Kidney (tissue), 14 donors: ENCODE results near the gene RNF4. TPM values are rescaled to one million over a fixed set of nuclear protein-coding genes. Genes with fewer than 3 reads are reported as not detected.

ENCODE experiments used
- DNase-seq, 5 donors: peaks; one replicate each; pipeline ENCODE4 v3.0.0-alpha.2; 2013 to 2020
- FAIRE-seq: peaks from 2 replicates; lab custom pipeline; 2012; peaks lifted over from hg19 to GRCh38; lab: Jason Lieb, UNC
- H3K27ac ChIP-seq, 2 donors: one replicate each; pipeline ENCODE4 v1.7.0; 2013; ENCODE audit warnings: low read depth in 2 of 2, low read length in 2 of 2, inconsistent platforms in 1 of 2
- H3K27me3 ChIP-seq: one replicate; pipeline ENCODE4 v1.7.1; 2013; ENCODE audit warnings: low read length, inconsistent platforms; ENCODE audit not compliant: control insufficient read depth, insufficient read depth
- H3K36me3 ChIP-seq, 3 donors: one replicate each; pipeline versions ENCODE4 v1.7.0 to v1.7.1; 2013; ENCODE audit warnings: low read length in 3 of 3, control low read depth in 1 of 3, inconsistent platforms in 1 of 3; ENCODE audit not compliant: insufficient read depth in 3 of 3, control insufficient read depth in 2 of 3
- H3K4me1 ChIP-seq, 3 donors: one replicate each; pipeline versions ENCODE4 v1.7.0 to v1.7.1; 2013; ENCODE audit warnings: low read length in 3 of 3, inconsistent platforms in 1 of 3, low read depth in 1 of 3; ENCODE audit not compliant: control insufficient read depth in 2 of 3, insufficient read depth in 2 of 3
- H3K4me3 ChIP-seq, 3 donors: one replicate each; pipeline versions ENCODE4 v1.7.0 to v1.8.1; 2013; ENCODE audit warnings: low read length in 3 of 3, control low read depth in 1 of 3, inconsistent platforms in 1 of 3
- H3K9ac ChIP-seq, 3 donors: one replicate each; pipeline versions ENCODE4 v1.7.0 to v1.7.1; 2013; ENCODE audit warnings: low read length in 3 of 3, control low read depth in 1 of 3, inconsistent platforms in 1 of 3
- H3K9me3 ChIP-seq, 3 donors: one replicate each; pipeline versions ENCODE4 v1.7.0 to v1.7.1; 2013; ENCODE audit warnings: low read length in 3 of 3, control low read depth in 1 of 3, inconsistent platforms in 1 of 3; ENCODE audit not compliant: control insufficient read depth in 2 of 3, insufficient read depth in 1 of 3
- intact Hi-C: fragments of 100-400 bp; cut with DNase I; formaldehyde crosslinking; loops from one replicate; pipeline ENCODE4 v1.11.1; 2022
- polyA plus RNA-seq: library from polyadenylated mRNA; stranded (reverse); fragments of 350-450 nt; fragmentation: Illumina TruSeq; extraction: RNeasy Lipid Tissue Mini Kit (QIAGEN cat#74804); gene quantifications from one replicate; pipeline ENCODE4 v1.2.3, GENCODE V29; 2014; ENCODE audit warnings: low read depth, low replicate concordance; ENCODE audit not compliant: insufficient read depth
- total RNA-seq: library from RNA; stranded (reverse); fragmentation: NEBNext Ultra II Directional; extraction: Animal tissue kit (Norgen Biotek cat#: 25700); gene quantifications from one replicate; pipeline ENCODE4 v1.2.1, GENCODE V29; 2021
- TF ChIP-seq, protein P1 (sequence below): IDR thresholded peaks from 3 replicates; pipeline ENCODE4 v1.5.1; 2012; ENCODE audit warnings: mild to moderate bottlenecking, moderate library complexity, borderline replicate concordance; ENCODE audit not compliant: insufficient read depth; ENCODE audit errors: extremely low read depth
- donor health status: control.
- donor health status: control.
- donor health status: control.
- donor health status: control.
- donor health status: control.
- donor health status: DM: yes; HTN: yes; CAD: no.
- donor health status: Normal renal cell carcinoma (clear cell type).

The RNF4 gene
- total and polyA plus RNA-seq, 2 donors from 2014 or later = 24.2 to 61.5 TPM

DNA sequence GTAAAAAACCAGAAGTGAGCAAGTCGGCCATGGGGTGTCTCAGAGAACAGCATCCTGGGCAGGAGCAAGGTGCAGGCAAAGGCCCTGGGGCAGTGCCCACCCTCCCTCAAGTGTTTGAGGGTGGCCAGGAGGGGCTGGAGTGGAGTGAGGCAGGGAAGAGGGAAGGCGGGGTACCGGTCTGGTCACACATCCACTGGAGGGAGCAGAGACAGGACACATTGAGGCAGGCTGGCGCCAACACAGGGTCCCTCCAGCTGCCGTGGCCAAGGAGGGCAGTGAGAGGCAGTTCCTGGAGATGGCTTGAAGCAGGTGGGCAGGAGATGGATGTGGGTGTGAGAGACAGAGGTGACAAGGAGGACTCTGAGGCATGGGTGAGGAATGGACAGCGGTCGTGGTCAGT, 20.3 kb upstream of the RNF4 start:
- no peak overlapping the region for H3K27ac ChIP-seq
- no peaks in the 10 kb centered on the region for H3K27me3 ChIP-seq
- TF ChIP-seq, protein P1, sequence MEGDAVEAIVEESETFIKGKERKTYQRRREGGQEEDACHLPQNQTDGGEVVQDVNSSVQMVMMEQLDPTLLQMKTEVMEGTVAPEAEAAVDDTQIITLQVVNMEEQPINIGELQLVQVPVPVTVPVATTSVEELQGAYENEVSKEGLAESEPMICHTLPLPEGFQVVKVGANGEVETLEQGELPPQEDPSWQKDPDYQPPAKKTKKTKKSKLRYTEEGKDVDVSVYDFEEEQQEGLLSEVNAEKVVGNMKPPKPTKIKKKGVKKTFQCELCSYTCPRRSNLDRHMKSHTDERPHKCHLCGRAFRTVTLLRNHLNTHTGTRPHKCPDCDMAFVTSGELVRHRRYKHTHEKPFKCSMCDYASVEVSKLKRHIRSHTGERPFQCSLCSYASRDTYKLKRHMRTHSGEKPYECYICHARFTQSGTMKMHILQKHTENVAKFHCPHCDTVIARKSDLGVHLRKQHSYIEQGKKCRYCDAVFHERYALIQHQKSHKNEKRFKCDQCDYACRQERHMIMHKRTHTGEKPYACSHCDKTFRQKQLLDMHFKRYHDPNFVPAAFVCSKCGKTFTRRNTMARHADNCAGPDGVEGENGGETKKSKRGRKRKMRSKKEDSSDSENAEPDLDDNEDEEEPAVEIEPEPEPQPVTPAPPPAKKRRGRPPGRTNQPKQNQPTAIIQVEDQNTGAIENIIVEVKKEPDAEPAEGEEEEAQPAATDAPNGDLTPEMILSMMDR = no peak
- H3K9me3 ChIP-seq = no peaks in the 10 kb centered on the region
- intact Hi-C loops = no loop called here
- no peaks in the 10 kb centered on the region for H3K4me1 ChIP-seq
- H3K4me3 ChIP-seq = no peak overlapping the region
- H3K9ac ChIP-seq = no peak overlapping the region
- H3K36me3 ChIP-seq = no peaks in the 10 kb centered on the region
- DNase-seq (peak in 1 of 5 donors; percentile 58), FAIRE-seq (no peak)

DNA sequence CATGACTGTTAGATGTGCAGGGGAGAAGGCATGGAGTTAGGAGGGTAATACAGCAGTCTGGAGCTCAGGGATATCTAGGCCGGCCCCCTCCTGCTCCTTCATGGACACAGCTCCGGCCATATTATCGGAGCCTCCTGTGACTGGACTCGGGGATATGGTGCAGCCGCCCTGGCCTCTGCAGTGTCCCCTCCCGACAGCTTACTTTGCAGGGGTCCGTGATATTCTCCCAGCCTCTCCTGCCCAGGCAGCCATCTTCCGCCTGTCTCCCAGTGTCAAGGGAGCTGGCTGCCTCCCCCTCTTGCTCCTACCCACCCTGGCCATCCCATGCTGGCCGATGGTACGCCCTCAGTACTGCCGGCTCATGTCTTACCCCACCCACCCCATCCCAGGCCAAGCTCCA, 19.9 kb upstream of the RNF4 start:
- Histone ChIP-seq H3K4me1 (no peaks in the 10 kb centered on the region), H3K27ac (no peak overlapping the region), H3K9me3 (no peaks in the 10 kb centered on the region), H3K9ac (no peak overlapping the region), H3K27me3 (no peaks in the 10 kb centered on the region), H3K4me3 (no peak overlapping the region), H3K36me3 (no peaks in the 10 kb centered on the region)
- peak in 1 of 5 donors; percentile 41 for DNase-seq
- TF ChIP-seq, protein P1 = no peak
- FAIRE-seq = no peak
- intact Hi-C loops = no loop called here

DNA sequence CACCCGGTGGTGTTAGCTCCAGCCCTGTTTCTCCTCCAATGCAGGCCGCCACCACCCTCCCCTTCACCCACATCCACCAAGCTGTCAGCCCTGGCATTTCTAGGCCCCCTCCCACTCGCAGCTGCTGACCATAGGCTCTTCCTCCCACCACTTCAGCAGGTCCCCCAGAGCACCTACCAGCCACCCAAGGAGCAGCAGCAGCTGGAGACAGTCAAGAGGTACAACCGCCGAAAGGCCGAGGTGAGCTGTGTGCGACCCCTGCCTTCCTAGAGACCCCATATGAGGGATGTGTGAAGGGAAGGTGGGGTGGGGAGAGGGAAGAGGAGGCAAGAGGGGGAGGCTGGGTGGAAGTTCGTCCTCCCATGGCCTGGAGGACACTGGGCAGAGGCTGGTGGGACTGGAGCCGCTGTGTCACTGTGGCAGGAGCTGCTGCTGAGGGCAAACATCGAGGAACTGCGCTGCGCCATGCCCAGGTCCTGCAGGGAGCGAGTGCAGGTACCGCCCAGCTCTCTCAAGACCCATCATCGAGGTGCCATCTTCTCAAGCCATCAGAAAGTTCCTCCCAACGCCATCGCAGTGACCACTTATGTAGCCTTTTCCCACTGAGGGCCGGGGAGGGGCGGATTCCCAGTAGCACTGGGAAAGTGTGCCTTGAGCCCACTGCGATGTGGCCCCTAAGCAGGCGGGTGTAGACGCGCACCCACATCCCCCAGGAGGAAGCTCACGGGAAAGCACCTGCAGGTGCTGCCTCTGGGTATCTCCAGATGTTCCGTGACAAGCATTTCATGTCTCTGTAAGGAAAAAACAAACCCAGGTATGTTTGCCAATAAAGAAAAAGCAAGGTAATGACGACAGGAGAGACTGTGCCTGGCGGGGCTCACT, 19.2 kb upstream of the RNF4 start:
- Histone ChIP-seq H3K4me1 (no peaks in the 10 kb centered on the region), H3K9me3 (no peaks in the 10 kb centered on the region), H3K36me3 (no peaks in the 10 kb centered on the region), H3K27me3 (no peaks in the 10 kb centered on the region), H3K9ac (no peak overlapping the region), H3K27ac (no peak overlapping the region), H3K4me3 (no peak overlapping the region)
- DNase-seq (peak in 1 of 5 donors; percentile 61), FAIRE-seq (no peak)
- TF ChIP-seq, protein P1 = no peak
- intact Hi-C loops = no loop called here
